ENCODE results near the gene MFF. TPM values are rescaled to one million over a fixed set of nuclear protein-coding genes. Genes with fewer than 3 reads are reported as not detected.
"Not testable (repeated sequence)": the region's sequence is repeated elsewhere in the genome, so short reads cannot be mapped to it uniquely, and the experiment has no call there.

Gene MFF
- total RNA-seq, 2 donors from 2014 or later = 86.9 to 141 TPM

- intact Hi-C loops (cut with DNase I) = no loop called here
- WGBS, 2 donors = 67 to 72% methylated on average over 4 of the region's 4 CpGs
- TF ChIP-seq CTCF (IDR thresholded peaks at IDR 0.05) = no peak
- no peak for TF ChIP-seq POLR2A (IDR thresholded peaks at IDR 0.05)
- Histone ChIP-seq H3K27ac (no peak overlapping the region), H3K9me3 (no peaks in the 10 kb centered on the region), H3K27me3 (no peaks in the 10 kb centered on the region), H3K36me3 (replicated peaks in 1 of 2; ENCODE audit: insufficient read depth in 1 of 2, low read depth in 2 of 2) (no peaks in the 10 kb centered on the region), H3K4me1 (no peaks in the 10 kb centered on the region), H3K4me3 (no peak overlapping the region)
- DNase-seq (no peak), ATAC-seq (no peak)
Observed at GRCh38 chr2:227378371-227378782, 53.3 kb downstream of the MFF start.

GRCh38 chr2:227379095-227379494 lies 54.0 kb downstream of the MFF start, which contains the start of gene TM4SF20:
TSS of gene TM4SF20 (minus strand) at chr2:227379306. CDS start at chr2:227379268, 38 bp downstream.
- H3K4me3 ChIP-seq = no peak within 1 kb of the TSS
- intact Hi-C loops (cut with DNase I) = no loop called here
- ATAC-seq (no peak), DNase-seq (no peak)
- H3K9me3 ChIP-seq = no peaks in the 10 kb centered on the region
- 72 to 75% methylated on average over 4 of the region's 4 CpGs for WGBS, 2 donors
- no peaks in the 10 kb centered on the region for H3K4me1 ChIP-seq
- TF ChIP-seq POLR2A (IDR thresholded peaks at IDR 0.05) = no peak
- TF ChIP-seq CTCF (IDR thresholded peaks at IDR 0.05) = no peak
- H3K27me3 ChIP-seq = no peaks in the 10 kb centered on the region
- no peaks in the 10 kb centered on the region for H3K36me3 ChIP-seq (replicated peaks in 1 of 2; ENCODE audit: insufficient read depth in 1 of 2, low read depth in 2 of 2)
- H3K27ac ChIP-seq = no peak within 1 kb of the TSS

GRCh38 chr2:227382241-227382835 lies 57.3 kb downstream of the MFF start:
- intact Hi-C loops (cut with DNase I); H3K9me3 ChIP-seq; ATAC-seq; H3K27ac ChIP-seq; H3K27me3 ChIP-seq; H3K4me3 ChIP-seq; DNase-seq; H3K4me1 ChIP-seq; H3K36me3 ChIP-seq (replicated peaks in 1 of 2; ENCODE audit: insufficient read depth in 1 of 2, low read depth in 2 of 2): not testable (repeated sequence)
- 66 to 67% methylated on average over 2 of the region's 2 CpGs for WGBS, 2 donors

- no peak for ATAC-seq
- WGBS, 2 donors = 67% methylated on average over 3 of the region's 3 CpGs
- Histone ChIP-seq H3K4me3 (no peak overlapping the region), H3K9me3 (no peaks in the 10 kb centered on the region), H3K36me3 (replicated peaks in 1 of 2; ENCODE audit: insufficient read depth in 1 of 2, low read depth in 2 of 2) (no peaks in the 10 kb centered on the region), H3K4me1 (no peaks in the 10 kb centered on the region), H3K27ac (no peak overlapping the region), H3K27me3 (no peaks in the 10 kb centered on the region)
- DNase-seq = no peak
- no peak for TF ChIP-seq CTCF (IDR thresholded peaks at IDR 0.05)
- TF ChIP-seq POLR2A (IDR thresholded peaks at IDR 0.05) = no peak
- intact Hi-C loops (cut with DNase I) = no loop called here
Observed at GRCh38 chr2:227383686-227384085, 58.6 kb downstream of the MFF start.

- intact Hi-C loops (cut with DNase I) = no loop called here
- no peaks in the 10 kb centered on the region for H3K36me3 ChIP-seq (replicated peaks in 1 of 2; ENCODE audit: insufficient read depth in 1 of 2, low read depth in 2 of 2)
- DNase-seq (no peak), ATAC-seq (no peak)
- H3K27ac ChIP-seq = no peak overlapping the region
- WGBS, 2 donors = 67 to 75% methylated on average over 6 of the region's 6 CpGs
- TF ChIP-seq CTCF (IDR thresholded peaks at IDR 0.05) = no peak
- no peak for TF ChIP-seq POLR2A (IDR thresholded peaks at IDR 0.05)
- no peak overlapping the region for H3K4me3 ChIP-seq
- no peaks in the 10 kb centered on the region for H3K9me3 ChIP-seq
- H3K4me1 ChIP-seq = no peaks in the 10 kb centered on the region
- no peaks in the 10 kb centered on the region for H3K27me3 ChIP-seq
Observed at GRCh38 chr2:227386630-227387029, 61.6 kb downstream of the MFF start.

DNA sequence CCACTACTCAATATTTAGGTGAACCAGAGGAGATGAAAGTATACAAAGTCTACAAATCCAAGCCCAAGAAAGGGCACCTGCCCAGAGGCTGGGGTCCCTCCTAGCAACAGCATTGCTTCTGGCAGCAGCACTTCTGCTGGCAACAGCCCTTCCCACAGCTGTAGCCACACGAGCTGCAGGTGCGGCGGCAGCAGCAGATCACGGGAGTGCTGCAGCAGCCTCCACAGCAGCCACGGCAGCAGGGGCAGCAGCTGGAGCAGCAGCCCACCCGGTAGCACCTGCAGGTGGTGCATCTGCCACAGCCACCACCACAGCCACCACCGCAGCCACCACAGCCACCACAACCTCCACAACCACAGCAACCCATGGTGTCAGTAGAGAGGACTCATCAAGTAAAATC lies 62.5 kb downstream of the MFF start, which contains the start of gene SCYGR1:
SCYGR1 (minus strand) TSS at position 367 of the 400 bp plus-strand sequence; CDS start at position 367, 0 bp downstream.
- intact Hi-C loops (cut with DNase I) = not testable (repeated sequence)

More for the DNA sequence above, 62.5 kb downstream of the MFF start, which contains the start of gene SCYGR1:
- H3K9me3 ChIP-seq; ATAC-seq; H3K27me3 ChIP-seq; H3K27ac ChIP-seq; H3K4me1 ChIP-seq; DNase-seq; H3K4me3 ChIP-seq; H3K36me3 ChIP-seq (replicated peaks in 1 of 2; ENCODE audit: insufficient read depth in 1 of 2, low read depth in 2 of 2): not testable (repeated sequence)
- 66% methylated on average over 7 of the region's 7 CpGs; no CpG with 5 or more reads in 1 of the 2 donors for WGBS, 2 donors

All from body of pancreas (tissue), 4 donors.